Activated CD4-positive, CD25-positive, alpha-beta regulatory T cell treated with anti-CD3 and anti-CD28 coated beads, Interleukin-2, amount 50 U/mL, for 24 hours (primary cell): ENCODE data around the gene ZNF334.

Source experiments
- ATAC-seq, 2 donors: fragments of 150-1000 bp; cut with Tn5 transposase; one replicate each; pipeline ENCODE4 v1.10.0; 2021; ENCODE audit warnings: mild to moderate bottlenecking in 1 of 2, moderate library complexity in 1 of 2

Gene ZNF334

GRCh38 chr20:46484954-46485353 is 28.4 kb downstream of the ZNF334 start:
- no peak for ATAC-seq

DNA sequence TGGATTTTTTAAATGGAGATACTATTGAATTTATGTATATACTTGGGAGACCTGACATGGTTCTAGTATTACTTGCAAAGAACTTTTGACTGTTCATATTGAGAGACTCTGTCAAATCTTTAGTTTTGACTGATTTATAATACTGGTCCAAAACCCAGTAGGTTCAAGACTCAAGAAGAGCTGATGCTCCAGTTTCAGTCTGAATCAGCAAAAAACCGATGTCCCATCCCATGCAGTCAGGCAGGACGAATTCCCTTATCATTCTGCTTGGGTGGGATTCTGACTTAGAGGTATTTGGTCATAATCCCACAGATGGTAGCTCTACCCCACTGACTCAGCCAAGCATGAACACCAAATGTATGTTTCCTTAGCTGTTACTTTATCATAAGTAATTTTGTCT is 29.5 kb downstream of the ZNF334 start:
- ATAC-seq: no peak

DNA sequence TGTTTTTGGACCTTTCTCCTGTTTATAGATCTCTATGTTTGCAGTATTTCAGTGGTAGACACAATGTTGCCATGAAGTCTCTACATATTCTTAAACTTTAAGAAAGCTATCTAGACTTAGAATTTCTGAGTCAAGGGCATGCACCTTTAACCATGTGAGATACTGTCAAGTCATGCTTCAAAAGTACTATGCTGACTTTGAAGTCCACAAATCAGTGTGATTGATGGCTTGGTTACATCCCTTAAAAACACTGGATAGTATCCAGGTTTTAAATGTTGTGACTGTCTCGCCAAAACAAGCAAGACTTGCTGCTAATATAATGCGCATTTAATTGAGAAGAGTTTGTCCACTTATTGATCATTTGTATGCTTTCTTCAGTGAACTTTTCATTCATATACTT is 30.5 kb downstream of the ZNF334 start:
- ATAC-seq: no peak

DNA sequence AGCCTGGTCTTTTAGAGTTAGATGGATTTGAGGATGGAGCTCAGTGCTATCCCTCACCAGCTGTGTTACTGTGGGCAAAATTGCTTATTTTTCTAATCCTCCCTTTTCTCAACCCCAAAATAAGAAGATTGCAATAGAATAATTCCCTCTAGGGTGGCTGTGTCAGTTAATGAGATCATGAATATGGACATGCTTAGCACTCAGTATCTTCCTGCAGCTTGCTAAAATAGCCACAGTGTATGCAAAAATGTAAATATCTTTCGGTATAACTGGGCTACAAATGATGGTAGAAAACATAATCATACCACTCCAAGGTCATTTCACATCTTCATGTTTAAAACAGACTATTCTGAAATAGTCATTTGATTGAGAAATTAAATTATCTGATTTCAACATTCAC is 35.7 kb downstream of the ZNF334 start:
- ATAC-seq: no peak

- no peak for ATAC-seq
Observed at GRCh38 chr20:46477225-46477624, 36.1 kb downstream of the ZNF334 start.

DNA sequence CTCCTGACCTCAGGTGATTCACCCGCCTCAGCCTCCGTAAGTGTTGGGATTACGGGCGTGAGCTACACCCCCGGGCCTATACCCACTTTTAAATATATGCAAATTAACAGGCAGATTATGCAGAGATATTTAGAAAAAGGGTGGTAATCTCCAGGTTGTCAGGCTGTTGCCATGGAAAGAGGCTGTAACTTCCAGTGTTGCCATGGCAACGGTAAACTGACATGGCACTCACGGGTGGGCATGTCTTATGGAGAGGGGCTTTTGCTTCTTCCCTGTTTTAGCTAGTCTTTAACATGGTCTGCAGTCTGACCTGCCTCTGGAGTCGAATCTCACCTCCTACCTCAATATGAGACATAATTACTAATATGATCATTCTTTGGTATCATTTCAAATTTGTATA is 44.9 kb downstream of the ZNF334 start:
- no peak for ATAC-seq

GRCh38 chr20:46464451-46464850 is 48.9 kb downstream of the ZNF334 start:
- ATAC-seq: no peak

DNA sequence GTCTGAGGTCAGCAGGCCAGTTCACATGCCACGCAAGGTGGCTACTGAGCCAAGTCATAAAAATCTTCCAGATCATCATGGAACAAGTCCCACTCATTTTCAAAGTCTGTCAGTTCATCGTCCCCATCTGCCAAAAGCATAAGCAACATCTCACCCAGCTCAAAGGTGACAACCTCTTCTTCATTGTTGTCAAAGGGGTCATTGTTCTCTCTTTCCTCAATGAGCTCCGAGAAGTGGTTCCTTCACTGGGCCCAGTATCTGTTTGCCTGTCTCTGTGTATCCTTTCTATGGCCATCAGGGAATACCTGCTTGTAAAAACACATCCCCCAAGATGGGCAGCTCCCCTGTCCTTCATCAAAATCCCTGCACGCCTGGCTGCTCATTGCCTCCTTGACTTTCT is 49.5 kb downstream of the ZNF334 start:
- ATAC-seq: no peak

DNA sequence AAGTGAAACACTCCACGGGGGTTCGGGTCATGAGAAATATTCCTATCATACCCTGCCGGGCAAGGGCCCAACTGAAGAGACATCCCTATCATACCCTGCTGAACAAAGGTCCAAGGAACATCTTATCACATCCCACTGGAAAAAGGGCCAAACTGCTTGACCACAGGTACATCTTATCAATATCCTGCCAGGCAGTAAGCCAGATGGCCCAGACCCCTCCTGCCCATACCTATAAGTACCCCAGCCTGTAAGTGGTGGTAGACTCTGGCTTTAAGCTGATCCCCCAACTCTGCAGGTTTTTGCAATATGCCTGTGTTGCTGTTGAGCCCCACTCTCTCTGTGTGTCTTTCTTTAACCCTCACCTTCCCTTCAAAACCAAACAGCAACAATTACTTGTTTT is 51.6 kb downstream of the ZNF334 start:
- no peak for ATAC-seq

DNA sequence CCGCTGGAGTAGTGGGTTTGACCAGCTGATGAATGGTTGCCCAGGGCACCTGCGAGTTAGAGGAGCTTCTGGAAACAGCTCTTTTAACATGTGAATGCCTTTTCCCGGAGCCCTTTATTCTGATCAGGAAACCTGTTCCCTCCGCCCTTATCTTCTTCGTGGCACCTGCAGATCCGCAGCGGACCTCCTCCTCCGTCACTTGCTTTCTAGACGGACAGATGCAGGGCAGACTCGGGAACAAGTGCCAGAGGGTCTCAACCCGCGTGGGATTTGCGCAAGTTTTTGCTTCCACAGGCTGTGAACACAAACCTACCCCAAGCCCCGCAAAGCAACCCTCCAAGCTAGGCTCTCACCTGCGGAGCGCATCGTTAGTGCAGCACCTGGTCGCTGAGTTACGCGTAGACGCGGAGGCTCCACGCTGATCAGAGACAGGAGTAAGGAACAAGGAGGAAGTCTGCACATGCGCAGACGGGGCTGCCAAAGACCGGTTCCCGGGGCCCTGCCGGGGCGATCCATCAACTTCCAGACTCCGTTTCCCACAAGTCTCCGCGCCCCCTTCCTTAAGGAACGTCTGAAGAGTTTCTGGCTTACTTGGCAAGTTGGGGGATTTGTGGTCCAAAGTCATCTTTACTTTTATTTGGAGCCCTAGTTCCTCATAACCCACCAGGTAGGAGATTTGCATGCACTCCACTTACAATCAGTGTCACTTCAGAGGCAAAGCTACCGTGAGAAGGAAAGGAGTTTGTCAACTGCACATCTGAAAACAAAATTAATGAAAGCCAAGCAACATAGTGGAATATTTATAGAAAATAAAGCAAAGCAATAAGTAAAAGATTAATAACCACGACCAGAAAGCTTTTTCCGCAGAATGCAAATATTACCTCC is 54.3 kb downstream of the ZNF334 start:
- ATAC-seq: no peak

DNA sequence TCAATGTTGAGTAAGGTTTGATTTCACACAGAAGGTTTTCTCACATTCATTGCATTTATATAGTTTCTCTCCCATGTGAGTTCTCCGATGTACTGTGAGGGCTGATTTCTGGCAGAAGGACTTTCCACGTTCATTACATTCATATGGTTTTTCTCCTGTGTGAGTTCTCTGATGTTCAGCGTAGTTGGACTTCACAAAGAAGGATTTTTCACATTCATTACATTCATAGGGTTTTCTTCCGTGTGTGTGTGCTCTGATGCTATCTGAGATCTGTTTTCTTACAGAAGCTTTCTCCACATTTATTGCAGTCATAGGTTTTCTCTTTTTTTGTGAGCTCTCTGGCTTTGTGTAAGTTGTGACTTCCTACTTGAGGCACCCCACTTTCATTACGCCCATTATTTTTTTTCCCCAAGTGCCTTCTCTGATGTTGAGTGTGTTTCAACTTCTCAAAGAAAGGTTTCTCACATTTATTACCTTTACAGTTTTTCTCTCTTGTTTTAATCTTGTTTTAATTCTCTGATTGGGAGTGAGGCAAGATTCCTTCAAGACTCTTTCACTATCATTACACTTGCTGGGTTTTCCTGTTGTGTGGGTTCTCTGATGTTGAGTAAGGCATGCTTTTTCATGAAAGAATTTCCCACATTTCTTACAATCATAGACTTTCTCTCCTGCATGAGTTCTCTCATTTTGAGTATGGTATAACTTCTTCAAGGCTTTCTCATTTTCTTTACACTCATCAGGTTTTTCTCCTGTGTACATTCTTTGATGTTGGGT is 56.9 kb downstream of the ZNF334 start:
- no peak for ATAC-seq

- no peak for ATAC-seq
Observed at GRCh38 chr20:46455729-46456128, 57.6 kb downstream of the ZNF334 start.
